ENCODE results near the gene CNTN5.

DNA sequence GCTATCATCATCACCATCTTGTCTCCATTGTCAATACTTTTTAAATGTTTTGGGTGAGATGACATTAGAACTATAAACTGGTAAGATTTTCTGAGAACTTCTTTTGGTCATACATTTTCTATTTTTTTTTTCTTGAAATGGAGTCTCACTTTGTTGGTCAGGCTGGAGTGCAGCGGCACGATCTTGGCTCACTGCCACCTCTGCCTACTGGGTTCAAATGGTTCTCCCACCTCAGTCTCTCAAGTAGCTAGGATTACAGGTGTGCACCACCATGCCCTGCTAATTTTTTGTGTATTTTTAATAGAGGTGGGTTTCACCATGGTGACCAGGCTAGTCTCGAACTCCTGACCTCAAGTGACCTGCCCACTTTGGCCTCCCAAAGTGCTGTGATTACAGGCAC, 880.4 kb downstream of the CNTN5 start:
- TF ChIP-seq, protein P1, sequence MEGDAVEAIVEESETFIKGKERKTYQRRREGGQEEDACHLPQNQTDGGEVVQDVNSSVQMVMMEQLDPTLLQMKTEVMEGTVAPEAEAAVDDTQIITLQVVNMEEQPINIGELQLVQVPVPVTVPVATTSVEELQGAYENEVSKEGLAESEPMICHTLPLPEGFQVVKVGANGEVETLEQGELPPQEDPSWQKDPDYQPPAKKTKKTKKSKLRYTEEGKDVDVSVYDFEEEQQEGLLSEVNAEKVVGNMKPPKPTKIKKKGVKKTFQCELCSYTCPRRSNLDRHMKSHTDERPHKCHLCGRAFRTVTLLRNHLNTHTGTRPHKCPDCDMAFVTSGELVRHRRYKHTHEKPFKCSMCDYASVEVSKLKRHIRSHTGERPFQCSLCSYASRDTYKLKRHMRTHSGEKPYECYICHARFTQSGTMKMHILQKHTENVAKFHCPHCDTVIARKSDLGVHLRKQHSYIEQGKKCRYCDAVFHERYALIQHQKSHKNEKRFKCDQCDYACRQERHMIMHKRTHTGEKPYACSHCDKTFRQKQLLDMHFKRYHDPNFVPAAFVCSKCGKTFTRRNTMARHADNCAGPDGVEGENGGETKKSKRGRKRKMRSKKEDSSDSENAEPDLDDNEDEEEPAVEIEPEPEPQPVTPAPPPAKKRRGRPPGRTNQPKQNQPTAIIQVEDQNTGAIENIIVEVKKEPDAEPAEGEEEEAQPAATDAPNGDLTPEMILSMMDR (IDR thresholded peaks at IDR 0.05) = no peak
- no peak for TF ChIP-seq POLR2A (IDR thresholded peaks at IDR 0.05)

Data from uterus (tissue), 2 donors.